ENCODE results near the gene PPP1R14B.

- TF ChIP-seq CTCF (IDR thresholded peaks at IDR 0.05; ENCODE audit: low read length): no peak
- TF ChIP-seq EZH2phosphoT487 (IDR thresholded peaks at IDR 0.05; ENCODE audit: low read length): no peak
- no peak for TF ChIP-seq EZH2 (optimal IDR thresholded peaks at IDR 0.05; ENCODE audit: low read depth, low read length)
Measured at GRCh38 chr11:64267207-64267945, 20.6 kb upstream of the PPP1R14B start.

All from MM.1S (cell line).